Stimulated activated memory B cell treated with anti-CD40 and anti-IgM and Interleukin-4, amounts not matched to agents 10 μg/mL and 1 μg/mL and 100 μg/mL, for 72 hours (primary cell): ENCODE data around the gene SLC46A2.

Experiments
- ATAC-seq: fragments of 150-1000 bp; cut with Tn5 transposase; 2 replicates; pipeline ENCODE4 v1.10.0; 2021
- H3K27ac Mint-ChIP-seq: one replicate; pipeline ENCODE4 v1.8.0; 2022; ENCODE audit warnings: mild to moderate bottlenecking, mixed read lengths
- H3K27me3 Mint-ChIP-seq: one replicate; pipeline ENCODE4 v1.8.0; 2022; ENCODE audit warnings: mixed read lengths
- H3K36me3 Mint-ChIP-seq: one replicate; pipeline ENCODE4 v1.8.0; 2022; ENCODE audit warnings: mixed read lengths
- H3K4me1 Mint-ChIP-seq: one replicate; pipeline ENCODE4 v1.8.0; 2022; ENCODE audit warnings: mixed read lengths
- H3K4me3 Mint-ChIP-seq: one replicate; pipeline ENCODE4 v1.8.0; 2022; ENCODE audit warnings: mild to moderate bottlenecking, moderate library complexity, mixed read lengths
- H3K9me3 Mint-ChIP-seq: one replicate; pipeline ENCODE4 v1.8.0; 2022; ENCODE audit warnings: mixed read lengths

SLC46A2 gene

GRCh38 chr9:112890106-112891081 lies at the start of gene SLC46A2:
Gene SLC46A2, minus strand, starts transcription at chr9:112890876. Its CDS starts 195 bp downstream, at chr9:112890681.
- ATAC-seq: no peak
- peaks cover 41% of the 10 kb centered on the region for H3K27me3 Mint-ChIP-seq
- peaks cover 2% of the 10 kb centered on the region for H3K36me3 Mint-ChIP-seq
- peaks cover 1% of the 10 kb centered on the region for H3K9me3 Mint-ChIP-seq
- H3K4me1 Mint-ChIP-seq: peaks cover 9% of the 10 kb centered on the region
- no peak within 1 kb of the TSS for H3K4me3 Mint-ChIP-seq
- H3K27ac Mint-ChIP-seq: no peak within 1 kb of the TSS

GRCh38 chr9:112939418-112939817 lies 48.7 kb upstream of the SLC46A2 start:
- Mint-ChIP-seq H3K27ac (no peak overlapping the region), H3K36me3 (no peaks in the 10 kb centered on the region), H3K9me3 (no peaks in the 10 kb centered on the region), H3K4me1 (no peaks in the 10 kb centered on the region), H3K4me3 (no peak overlapping the region), H3K27me3 (peaks cover 44% of the 10 kb centered on the region)
- ATAC-seq: no peak

- H3K36me3 Mint-ChIP-seq: no peaks in the 10 kb centered on the region
- H3K4me3 Mint-ChIP-seq: no peak overlapping the region
- no peak for ATAC-seq
- no peak overlapping the region for H3K27ac Mint-ChIP-seq
- H3K4me1 Mint-ChIP-seq: no peaks in the 10 kb centered on the region
- no peaks in the 10 kb centered on the region for H3K9me3 Mint-ChIP-seq
- H3K27me3 Mint-ChIP-seq: peaks cover 22% of the 10 kb centered on the region
Measured at GRCh38 chr9:112933696-112934095, 43.0 kb upstream of the SLC46A2 start.

- peaks cover 17% of the 10 kb centered on the region for H3K27me3 Mint-ChIP-seq
Measured at GRCh38 chr9:112925058-112925641, 34.5 kb upstream of the SLC46A2 start.

GRCh38 chr9:112921549-112921948 lies 30.9 kb upstream of the SLC46A2 start:
- H3K9me3 Mint-ChIP-seq: no peaks in the 10 kb centered on the region
- peaks cover 8% of the 10 kb centered on the region for H3K27me3 Mint-ChIP-seq
- peaks cover 5% of the 10 kb centered on the region for H3K4me1 Mint-ChIP-seq
- no peak overlapping the region for H3K4me3 Mint-ChIP-seq
- no peaks in the 10 kb centered on the region for H3K36me3 Mint-ChIP-seq
- no peak overlapping the region for H3K27ac Mint-ChIP-seq
- peak; percentile 45 for ATAC-seq

More at GRCh38 chr9:112925058-112925641, 34.5 kb upstream of the SLC46A2 start:
- Mint-ChIP-seq H3K4me1 (peaks cover 5% of the 10 kb centered on the region), H3K4me3 (no peak overlapping the region), H3K9me3 (no peaks in the 10 kb centered on the region), H3K27ac (no peak overlapping the region), H3K36me3 (no peaks in the 10 kb centered on the region)
- ATAC-seq: no peak

- H3K4me1 Mint-ChIP-seq: no peaks in the 10 kb centered on the region
Measured at GRCh38 chr9:112917987-112918362, 27.3 kb upstream of the SLC46A2 start.

GRCh38 chr9:112917047-112917986 lies 26.6 kb upstream of the SLC46A2 start:
- no peaks in the 10 kb centered on the region for H3K9me3 Mint-ChIP-seq
- H3K36me3 Mint-ChIP-seq: no peaks in the 10 kb centered on the region
- H3K4me1 Mint-ChIP-seq: no peaks in the 10 kb centered on the region
- no peak overlapping the region for H3K4me3 Mint-ChIP-seq
- no peaks in the 10 kb centered on the region for H3K27me3 Mint-ChIP-seq
- H3K27ac Mint-ChIP-seq: no peak overlapping the region
- ATAC-seq: no peak

More at GRCh38 chr9:112917987-112918362, 27.3 kb upstream of the SLC46A2 start:
- Mint-ChIP-seq H3K4me3 (no peak overlapping the region), H3K27me3 (no peaks in the 10 kb centered on the region), H3K9me3 (no peaks in the 10 kb centered on the region), H3K36me3 (no peaks in the 10 kb centered on the region), H3K27ac (no peak overlapping the region)
- no peak for ATAC-seq

- H3K27me3 Mint-ChIP-seq: no peaks in the 10 kb centered on the region
- no peak overlapping the region for H3K4me3 Mint-ChIP-seq
- H3K36me3 Mint-ChIP-seq: no peaks in the 10 kb centered on the region
- no peaks in the 10 kb centered on the region for H3K4me1 Mint-ChIP-seq
- no peak overlapping the region for H3K27ac Mint-ChIP-seq
- no peak for ATAC-seq
- H3K9me3 Mint-ChIP-seq: no peaks in the 10 kb centered on the region
Measured at GRCh38 chr9:112914524-112914923, 23.8 kb upstream of the SLC46A2 start.

GRCh38 chr9:112913326-112913725 lies 22.6 kb upstream of the SLC46A2 start:
- no peaks in the 10 kb centered on the region for H3K9me3 Mint-ChIP-seq
- no peaks in the 10 kb centered on the region for H3K36me3 Mint-ChIP-seq
- H3K4me3 Mint-ChIP-seq: no peak overlapping the region
- H3K27ac Mint-ChIP-seq: no peak overlapping the region
- no peak for ATAC-seq
- H3K4me1 Mint-ChIP-seq: no peaks in the 10 kb centered on the region
- H3K27me3 Mint-ChIP-seq: no peaks in the 10 kb centered on the region

GRCh38 chr9:112912636-112913035 lies 22.0 kb upstream of the SLC46A2 start:
- H3K36me3 Mint-ChIP-seq: no peaks in the 10 kb centered on the region
- H3K4me3 Mint-ChIP-seq: no peak overlapping the region
- H3K9me3 Mint-ChIP-seq: no peaks in the 10 kb centered on the region
- ATAC-seq: no peak
- no peak overlapping the region for H3K27ac Mint-ChIP-seq
- no peaks in the 10 kb centered on the region for H3K4me1 Mint-ChIP-seq
- H3K27me3 Mint-ChIP-seq: no peaks in the 10 kb centered on the region

GRCh38 chr9:112911736-112912135 lies 21.1 kb upstream of the SLC46A2 start:
- peaks cover 6% of the 10 kb centered on the region for H3K27me3 Mint-ChIP-seq
- no peaks in the 10 kb centered on the region for H3K9me3 Mint-ChIP-seq
- H3K36me3 Mint-ChIP-seq: no peaks in the 10 kb centered on the region
- ATAC-seq: no peak
- H3K4me3 Mint-ChIP-seq: no peak overlapping the region
- H3K4me1 Mint-ChIP-seq: no peaks in the 10 kb centered on the region
- no peak overlapping the region for H3K27ac Mint-ChIP-seq

- Mint-ChIP-seq H3K9me3 (no peaks in the 10 kb centered on the region), H3K36me3 (no peaks in the 10 kb centered on the region), H3K27me3 (peaks cover 30% of the 10 kb centered on the region), H3K4me1 (peaks cover 5% of the 10 kb centered on the region), H3K4me3 (no peak overlapping the region), H3K27ac (no peak overlapping the region)
- ATAC-seq: no peak
Measured at GRCh38 chr9:112905084-112905483, 14.4 kb upstream of the SLC46A2 start.

- Mint-ChIP-seq H3K27me3 (peaks cover 45% of the 10 kb centered on the region), H3K9me3 (peaks cover 1% of the 10 kb centered on the region), H3K27ac (no peak overlapping the region), H3K4me1 (peaks cover 13% of the 10 kb centered on the region), H3K36me3 (peaks cover 2% of the 10 kb centered on the region), H3K4me3 (no peak overlapping the region)
- no peak for ATAC-seq
Measured at GRCh38 chr9:112900901-112901300, 10.2 kb upstream of the SLC46A2 start.

GRCh38 chr9:112900488-112900887 lies 9.8 kb upstream of the SLC46A2 start:
- H3K4me1 Mint-ChIP-seq: peaks cover 17% of the 10 kb centered on the region
- peaks cover 7% of the 10 kb centered on the region for H3K36me3 Mint-ChIP-seq
- no peak overlapping the region for H3K27ac Mint-ChIP-seq
- H3K9me3 Mint-ChIP-seq: peaks cover 5% of the 10 kb centered on the region
- ATAC-seq: no peak
- H3K4me3 Mint-ChIP-seq: no peak overlapping the region
- H3K27me3 Mint-ChIP-seq: peaks cover 49% of the 10 kb centered on the region

GRCh38 chr9:112898872-112899311 lies 8.2 kb upstream of the SLC46A2 start:
- ATAC-seq: no peak
- Mint-ChIP-seq H3K27ac (no peak overlapping the region), H3K27me3 (peaks cover 43% of the 10 kb centered on the region), H3K4me3 (no peak overlapping the region), H3K4me1 (peaks cover 20% of the 10 kb centered on the region), H3K36me3 (peaks cover 10% of the 10 kb centered on the region), H3K9me3 (peaks cover 8% of the 10 kb centered on the region)
